ENCODE data around the gene ACADS. TPM values are rescaled to one million over a fixed set of nuclear protein-coding genes. Genes with fewer than 3 reads are reported as not detected.

ACADS gene
- polyA plus RNA-seq, 1 donor from 2014 or later: 3.6 TPM

GRCh38 chr12:120678572-120678971, 47.1 kb upstream of the ACADS start:
- H3K9ac ChIP-seq (ENCODE audit: low read length): no peak overlapping the region
- H3K79me2 ChIP-seq (replicated peaks; ENCODE audit: insufficient read depth, low read length): no peaks in the 10 kb centered on the region
- no peak overlapping the region for H3K27ac ChIP-seq (ENCODE audit: low read length)
- H2AFZ ChIP-seq (ENCODE audit: low read depth, low read length): no peak overlapping the region
- no peaks in the 10 kb centered on the region for H3K9me3 ChIP-seq (ENCODE audit: low read length)
- no peak for TF ChIP-seq CTCF (IDR thresholded peaks at IDR 0.05; ENCODE audit: poor library complexity, severe bottlenecking)
- no peak for TF ChIP-seq TAF1 (IDR thresholded peaks at IDR 0.05; ENCODE audit: low read depth)
- TF ChIP-seq MXI1 (conservative IDR thresholded peaks at IDR 0.05; ENCODE audit: poor library complexity, severe bottlenecking): no peak
- no peak for TF ChIP-seq EP300 (conservative IDR thresholded peaks at IDR 0.05; ENCODE audit: poor library complexity, severe bottlenecking)
- TF ChIP-seq RAD21 (conservative IDR thresholded peaks at IDR 0.05): no peak
- TF ChIP-seq REST (IDR thresholded peaks at IDR 0.05; ENCODE audit: borderline replicate concordance): no peak
- TF ChIP-seq POLR2AphosphoS5 (IDR thresholded peaks at IDR 0.05): no peak
- TF ChIP-seq EZH2 (IDR thresholded peaks at IDR 0.05; ENCODE audit: borderline replicate concordance, insufficient read depth, low read length, poor library complexity, severe bottlenecking): no peak
- no peak for TF ChIP-seq SMC3 (conservative IDR thresholded peaks at IDR 0.05; ENCODE audit: poor library complexity)
- no peak overlapping the region for H3K4me3 ChIP-seq (ENCODE audit: low read length)
- no peaks in the 10 kb centered on the region for H4K20me1 ChIP-seq (ENCODE audit: insufficient read depth)
- no peaks in the 10 kb centered on the region for H3K36me3 ChIP-seq (ENCODE audit: insufficient read depth, low read length)
- H3K9me2 ChIP-seq (ENCODE audit: insufficient read depth, low read length): no peaks in the 10 kb centered on the region
- no peaks in the 10 kb centered on the region for H3F3A ChIP-seq (ENCODE audit: insufficient read depth, low read length, poor library complexity, severe bottlenecking)
- no peak overlapping the region for H3K4me2 ChIP-seq (ENCODE audit: low read length)
- H3K27me3 ChIP-seq (ENCODE audit: insufficient read depth, low read depth, low read length): no peaks in the 10 kb centered on the region

GRCh38 chr12:120680165-120680738, 45.4 kb upstream of the ACADS start:
- Histone ChIP-seq H3K27ac (ENCODE audit: low read length) (no peak overlapping the region), H3F3A (ENCODE audit: insufficient read depth, low read length, poor library complexity, severe bottlenecking) (no peaks in the 10 kb centered on the region), H3K9me2 (ENCODE audit: insufficient read depth, low read length) (no peaks in the 10 kb centered on the region), H4K20me1 (ENCODE audit: insufficient read depth) (no peaks in the 10 kb centered on the region), H3K9me3 (ENCODE audit: low read length) (no peaks in the 10 kb centered on the region), H3K27me3 (ENCODE audit: insufficient read depth, low read depth, low read length) (no peaks in the 10 kb centered on the region), H3K9ac (ENCODE audit: low read length) (no peak overlapping the region), H3K4me3 (ENCODE audit: low read length) (no peak overlapping the region), H2AFZ (ENCODE audit: low read depth, low read length) (no peak overlapping the region), H3K79me2 (replicated peaks; ENCODE audit: insufficient read depth, low read length) (no peaks in the 10 kb centered on the region), H3K36me3 (ENCODE audit: insufficient read depth, low read length) (no peaks in the 10 kb centered on the region), H3K4me2 (ENCODE audit: low read length) (no peak overlapping the region)
- TF ChIP-seq SMC3 (conservative IDR thresholded peaks at IDR 0.05; ENCODE audit: poor library complexity) (no peak), EZH2 (IDR thresholded peaks at IDR 0.05; ENCODE audit: borderline replicate concordance, insufficient read depth, low read length, poor library complexity, severe bottlenecking) (no peak), EP300 (conservative IDR thresholded peaks at IDR 0.05; ENCODE audit: poor library complexity, severe bottlenecking) (no peak)

Data from neural cell (in vitro differentiated cells).